Esophagus squamous epithelium (tissue), 4 donors: ENCODE data around the gene INTS7.

Source experiments
- CTCF ChIP-seq, 6 experiments: fragments of 450-650 bp in 4 of 6; fragments of 200-600 bp in 2 of 6; sonication (generic) in 2 of 6; IDR thresholded peaks; one replicate each; pipeline ENCODE4 v1.5.1; 2016 to 2019; ENCODE audit warnings: antibody characterized with exemption in 6 of 6, mild to moderate bottlenecking in 4 of 6, moderate library complexity in 4 of 6
- POLR2A ChIP-seq, 4 donors: fragments of 450-650 bp; IDR thresholded peaks; one replicate each; pipeline ENCODE4 v1.6.1; 2017; ENCODE audit warnings: antibody characterized with exemption in 4 of 4, mild to moderate bottlenecking in 4 of 4, moderate library complexity in 3 of 4

- TF ChIP-seq CTCF (IDR thresholded peaks at IDR 0.05) (no peak), POLR2A (IDR thresholded peaks at IDR 0.05) (no peak)
These were observed 116.4 kb downstream of the INTS7 start for GRCh38 chr1:211918843-211919414.
